ENCODE results near the gene AP2M1.
A peak's percentile ranks its signal among the peaks of the same experiment; 100 is the strongest.

AP2M1 gene

GRCh38 chr3:184180165-184180564 lies 5.5 kb downstream of the AP2M1 start:
- no peak for DNase-seq (ENCODE audit: low read depth in 2 of 2)

DNA sequence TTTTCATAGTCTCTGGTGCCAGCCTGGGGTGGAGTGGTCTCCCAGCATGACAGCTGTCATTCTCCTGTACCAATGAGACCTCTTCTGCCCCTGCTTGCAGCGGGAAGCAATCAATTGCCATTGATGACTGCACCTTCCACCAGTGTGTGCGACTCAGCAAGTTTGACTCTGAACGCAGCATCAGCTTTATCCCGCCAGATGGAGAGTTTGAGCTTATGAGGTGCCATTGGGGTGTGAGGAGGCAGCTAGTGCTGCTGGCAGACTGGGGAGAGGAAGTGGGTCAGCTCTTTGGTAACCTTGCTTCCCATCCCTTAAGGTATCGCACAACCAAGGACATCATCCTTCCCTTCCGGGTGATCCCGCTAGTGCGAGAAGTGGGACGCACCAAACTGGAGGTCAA lies 6.9 kb downstream of the AP2M1 start:
- no peak for DNase-seq (ENCODE audit: low read depth in 2 of 2)

DNA sequence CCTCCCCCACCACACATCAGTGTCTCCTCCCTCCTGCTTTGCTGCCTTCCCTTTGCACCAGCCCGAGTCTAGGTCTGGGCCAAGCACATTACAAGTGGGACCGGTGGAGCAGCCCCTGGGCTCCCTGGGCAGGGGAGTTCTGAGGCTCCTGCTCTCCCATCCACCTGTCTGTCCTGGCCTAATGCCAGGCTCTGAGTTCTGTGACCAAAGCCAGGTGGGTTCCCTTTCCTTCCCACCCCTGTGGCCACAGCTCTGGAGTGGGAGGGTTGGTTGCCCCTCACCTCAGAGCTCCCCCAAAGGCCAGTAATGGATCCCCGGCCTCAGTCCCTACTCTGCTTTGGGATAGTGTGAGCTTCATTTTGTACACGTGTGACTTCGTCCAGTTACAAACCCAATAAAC lies 9.0 kb downstream of the AP2M1 start:
- no peak for DNase-seq (ENCODE audit: low read depth in 2 of 2)

- DNase-seq (ENCODE audit: low read depth in 2 of 2), result no peak
Measured at GRCh38 chr3:184184546-184185230, 10.0 kb downstream of the AP2M1 start.

- peak; percentile 97 to 98 for DNase-seq (ENCODE audit: low read depth in 2 of 2)
Measured at GRCh38 chr3:184185461-184186183, 11.0 kb downstream of the AP2M1 start.

DNA sequence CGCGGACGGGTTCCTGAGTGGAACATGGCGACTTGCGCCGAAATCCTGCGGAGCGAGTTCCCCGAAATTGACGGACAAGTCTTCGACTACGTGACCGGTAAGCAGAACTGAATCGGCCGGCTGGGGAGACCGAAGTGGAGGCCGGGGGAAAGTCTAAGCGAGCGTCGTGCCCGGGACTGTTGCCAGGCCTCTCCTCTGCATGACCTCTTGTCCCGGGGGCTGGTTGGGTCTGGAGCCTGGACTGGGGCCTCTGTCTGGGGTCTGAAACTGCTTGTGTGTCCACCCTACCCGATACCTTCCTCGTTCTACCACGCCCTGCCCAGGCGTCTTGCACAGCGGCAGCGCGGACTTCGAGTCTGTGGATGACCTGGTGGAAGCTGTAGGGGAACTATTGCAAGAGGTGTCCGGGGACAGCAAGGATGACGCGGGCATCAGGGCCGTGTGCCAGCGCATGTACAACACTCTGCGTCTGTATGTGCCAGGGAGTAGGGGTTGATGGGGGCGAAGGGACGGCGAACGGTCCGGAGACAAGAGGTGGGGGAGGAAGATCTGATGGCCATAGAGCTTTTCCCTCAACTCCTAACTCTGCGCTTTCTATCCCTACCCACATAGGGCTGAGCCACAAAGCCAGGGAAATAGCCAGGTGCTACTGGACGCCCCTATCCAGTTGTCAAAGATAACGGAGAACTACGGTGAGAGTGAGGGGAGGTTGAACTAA lies 11.7 kb downstream of the AP2M1 start, which contains the start of gene ABCF3:
ABCF3 (plus strand) TSS at position 16 of the 718 bp plus-strand sequence; CDS start at position 25, 9 bp downstream.
- DNase-seq (ENCODE audit: low read depth in 2 of 2), result no peak

- no peak for DNase-seq (ENCODE audit: low read depth in 2 of 2)
Measured at GRCh38 chr3:184186902-184187207, 12.2 kb downstream of the AP2M1 start.

DNA sequence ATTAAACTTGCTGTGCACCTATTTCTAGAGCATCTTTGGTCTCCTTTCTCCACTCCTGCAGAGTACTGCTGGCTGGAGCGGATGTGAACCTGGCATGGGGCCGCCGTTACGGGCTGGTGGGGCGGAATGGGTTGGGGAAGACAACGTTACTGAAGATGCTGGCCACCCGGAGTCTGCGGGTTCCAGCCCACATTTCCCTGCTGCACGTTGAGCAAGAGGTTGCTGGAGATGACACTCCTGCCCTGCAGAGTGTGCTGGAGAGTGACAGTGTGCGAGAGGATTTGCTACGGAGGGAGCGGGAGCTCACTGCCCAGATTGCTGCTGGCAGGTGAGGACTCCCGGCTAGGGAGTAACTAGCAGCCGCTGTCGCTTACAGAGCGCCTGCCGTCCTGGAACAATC lies 13.4 kb downstream of the AP2M1 start:
- no peak for DNase-seq (ENCODE audit: low read depth in 2 of 2)

DNA sequence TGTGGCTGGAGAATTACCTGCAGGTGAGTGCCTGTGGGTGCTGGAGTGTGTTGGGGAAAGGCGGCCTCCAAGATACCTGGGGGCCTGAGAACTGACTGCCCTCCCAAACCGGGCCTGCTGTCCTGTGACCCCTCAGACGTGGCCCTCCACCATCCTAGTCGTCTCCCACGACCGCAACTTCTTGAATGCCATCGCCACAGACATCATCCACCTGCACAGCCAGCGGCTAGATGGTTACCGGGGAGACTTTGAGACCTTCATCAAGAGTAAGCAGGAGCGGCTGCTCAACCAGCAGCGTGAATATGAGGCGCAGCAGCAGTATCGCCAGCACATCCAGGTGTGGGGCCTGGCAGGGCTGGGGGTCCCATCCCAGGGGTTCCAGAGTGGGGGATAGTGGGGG lies 14.8 kb downstream of the AP2M1 start:
- DNase-seq (ENCODE audit: low read depth in 2 of 2), result no peak

DNA sequence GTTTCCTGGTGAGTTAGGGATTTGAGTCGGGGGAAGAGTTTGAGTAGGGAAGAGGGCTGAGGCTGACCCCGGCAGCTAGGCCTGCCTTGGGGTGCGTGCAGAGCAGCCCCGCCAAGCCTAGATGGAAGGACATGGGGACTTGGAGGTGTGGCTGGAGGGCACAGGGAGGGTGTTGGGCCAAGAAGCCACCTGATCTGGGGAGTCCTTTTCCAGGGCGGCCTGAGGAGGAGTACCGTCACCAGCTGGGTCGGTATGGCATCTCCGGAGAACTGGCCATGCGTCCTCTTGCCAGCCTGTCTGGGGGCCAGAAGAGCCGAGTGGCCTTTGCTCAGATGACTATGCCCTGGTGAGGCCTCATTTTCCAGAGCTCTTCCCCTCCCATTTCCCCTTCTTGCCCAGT lies 18.2 kb downstream of the AP2M1 start:
- DNase-seq (ENCODE audit: low read depth in 2 of 2), result no peak

GRCh38 chr3:184193991-184194539 lies 19.4 kb downstream of the AP2M1 start:
- no peak for DNase-seq (ENCODE audit: low read depth in 2 of 2)

DNA sequence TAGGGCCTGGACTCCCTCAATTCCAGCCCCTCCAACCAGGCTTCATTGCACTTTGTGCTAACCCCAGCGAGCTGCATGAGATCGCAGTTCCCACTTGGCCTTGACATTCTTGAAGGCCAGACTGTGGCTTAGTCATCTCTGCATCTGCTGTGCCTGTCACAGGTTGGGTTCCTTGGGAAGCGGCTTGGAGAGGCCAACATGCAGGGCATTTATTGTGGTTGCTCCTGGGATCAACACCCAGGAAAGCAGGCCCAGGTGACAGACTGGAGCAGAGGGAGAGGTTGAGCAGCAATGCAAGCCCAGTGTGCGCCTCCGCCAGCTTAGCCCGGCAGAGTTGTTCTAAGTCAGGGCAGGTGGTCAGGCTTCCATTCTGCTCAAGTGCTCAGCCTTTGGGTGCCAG lies 21.9 kb downstream of the AP2M1 start:
- DNase-seq (ENCODE audit: low read depth in 2 of 2), result no peak

- no peak for DNase-seq (ENCODE audit: low read depth in 2 of 2)
Measured at GRCh38 chr3:184198509-184198908, 23.9 kb downstream of the AP2M1 start.

GRCh38 chr3:184200825-184201224 lies 26.2 kb downstream of the AP2M1 start:
- DNase-seq (ENCODE audit: low read depth in 2 of 2), result no peak

- DNase-seq (ENCODE audit: low read depth in 2 of 2), result no peak
Measured at GRCh38 chr3:184203526-184203925, 28.9 kb downstream of the AP2M1 start.

GRCh38 chr3:184209146-184209923 lies 34.7 kb downstream of the AP2M1 start:
- no peak for DNase-seq (ENCODE audit: low read depth in 2 of 2)

DNA sequence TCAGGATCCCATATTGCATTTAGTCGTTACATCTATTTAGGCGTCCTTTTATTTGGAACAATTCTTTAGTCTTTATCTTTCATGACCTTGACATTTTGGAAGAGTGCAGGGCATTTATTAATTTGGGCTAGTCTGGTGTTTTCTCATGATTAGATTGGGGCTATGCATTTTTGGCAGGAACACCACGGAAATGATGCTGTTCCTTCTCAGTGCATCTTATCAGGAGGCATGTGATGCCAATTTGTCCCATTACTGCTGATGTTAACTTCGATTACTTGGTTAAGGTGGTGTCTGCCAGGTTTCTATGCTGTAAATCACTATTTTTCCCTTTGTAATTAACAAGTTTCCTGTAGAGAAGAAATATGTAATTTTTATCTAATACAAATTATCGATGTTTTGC lies 36.6 kb downstream of the AP2M1 start:
- no peak for DNase-seq (ENCODE audit: low read depth in 2 of 2)

- DNase-seq (ENCODE audit: low read depth in 2 of 2), result no peak
Measured at GRCh38 chr3:184211718-184212117, 37.1 kb downstream of the AP2M1 start.

GRCh38 chr3:184218814-184219213 lies 44.2 kb downstream of the AP2M1 start:
- DNase-seq (ENCODE audit: low read depth in 2 of 2), result no peak

DNA sequence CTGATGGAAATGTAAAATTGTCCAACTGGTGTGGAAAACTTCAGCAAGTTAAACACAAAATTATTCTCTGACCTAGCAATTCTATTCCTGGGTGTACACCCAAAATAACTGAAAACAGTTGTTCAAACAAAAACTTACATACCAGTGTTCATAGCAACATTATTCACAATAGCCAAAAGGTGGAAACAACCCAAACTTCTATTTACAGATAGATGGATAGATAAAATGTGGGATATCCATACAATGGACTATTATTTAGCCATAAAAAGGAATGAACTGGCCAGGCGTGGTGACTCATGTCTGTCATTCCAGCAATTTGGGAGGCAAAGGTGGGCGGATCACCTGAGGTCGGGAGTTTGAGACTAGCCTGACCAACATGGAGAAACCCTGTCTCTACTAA lies 47.9 kb downstream of the AP2M1 start:
- DNase-seq (ENCODE audit: low read depth in 2 of 2), result no peak

- DNase-seq (ENCODE audit: low read depth in 2 of 2), result no peak
Measured at GRCh38 chr3:184223946-184224345, 49.3 kb downstream of the AP2M1 start.

- DNase-seq (ENCODE audit: low read depth in 2 of 2), result peak in 1 of 2 donors; percentile 23
Measured at GRCh38 chr3:184227481-184227935, 52.9 kb downstream of the AP2M1 start.

Measured in stimulated activated CD8-positive, alpha-beta memory T cell treated with anti-CD3 and anti-CD28 coated beads, Interleukin-7, amount 100 ng/mL, for 1 hour (primary cell).